GM18526 (cell line): ENCODE results near the gene TMX2.
A peak's percentile ranks its signal among the peaks of the same experiment; 100 is the strongest.

Source experiments
- POLR2A ChIP-seq: IDR thresholded peaks from 3 replicates; pipeline ENCODE4 v1.6.1; 2011; ENCODE audit not compliant: insufficient read length; ENCODE audit errors: extremely low read depth

The TMX2 gene

GRCh38 chr11:57751176-57751575 is 38.8 kb downstream of the TMX2 start:
- no peak for TF ChIP-seq POLR2A

GRCh38 chr11:57751676-57752253 is 39.4 kb downstream of the TMX2 start, which contains the start of gene BTBD18:
TSS of gene BTBD18 (minus strand) at chr11:57751819. CDS start at chr11:57751188, 631 bp downstream.
- no peak for TF ChIP-seq POLR2A

- TF ChIP-seq POLR2A = no peak
Measured at GRCh38 chr11:57752954-57753353, 40.6 kb downstream of the TMX2 start.

GRCh38 chr11:57758174-57758573 is 45.8 kb downstream of the TMX2 start:
- TF ChIP-seq POLR2A = no peak

- peak; percentile 59 for TF ChIP-seq POLR2A
Measured at GRCh38 chr11:57761301-57762234, 49.2 kb downstream of the TMX2 start, which contains the start of gene CTNND1. TSS of gene CTNND1 (plus strand) at chr11:57761802. CDS start at chr11:57791479, 29,677 bp downstream.

GRCh38 chr11:57762235-57762861 is 50.0 kb downstream of the TMX2 start:
- TF ChIP-seq POLR2A = no peak

GRCh38 chr11:57763568-57763967 is 51.2 kb downstream of the TMX2 start:
- no peak for TF ChIP-seq POLR2A

- no peak for TF ChIP-seq POLR2A
Measured at GRCh38 chr11:57764021-57764420, 51.6 kb downstream of the TMX2 start.

- no peak for TF ChIP-seq POLR2A
Measured at GRCh38 chr11:57764566-57764965, 52.2 kb downstream of the TMX2 start.

- TF ChIP-seq POLR2A = no peak
Measured at GRCh38 chr11:57764972-57765371, 52.6 kb downstream of the TMX2 start.

GRCh38 chr11:57770793-57771192 is 58.4 kb downstream of the TMX2 start:
- no peak for TF ChIP-seq POLR2A

- no peak for TF ChIP-seq POLR2A
Measured at GRCh38 chr11:57771365-57771764, 59.0 kb downstream of the TMX2 start.

GRCh38 chr11:57772562-57772961 is 60.2 kb downstream of the TMX2 start:
- TF ChIP-seq POLR2A = no peak

- no peak for TF ChIP-seq POLR2A
Measured at GRCh38 chr11:57773026-57773598, 60.7 kb downstream of the TMX2 start.

GRCh38 chr11:57775491-57775890 is 63.1 kb downstream of the TMX2 start:
- TF ChIP-seq POLR2A = no peak
